Tibial nerve (tissue), 3 donors: ENCODE measurements around the gene CLNK.

Experiments
- EP300 ChIP-seq, 2 donors: sonication (generic); formaldehyde crosslinking; IDR thresholded peaks; one replicate each; pipeline ENCODE4 v1.6.1; 2017; ENCODE audit warnings: antibody characterized with exemption in 2 of 2, mild to moderate bottlenecking in 1 of 2
- POLR2A ChIP-seq, 2 donors: fragments of 450-650 bp; IDR thresholded peaks; one replicate each; pipeline ENCODE4 v1.6.1; 2017; ENCODE audit warnings: antibody characterized with exemption in 2 of 2, mild to moderate bottlenecking in 2 of 2, moderate library complexity in 2 of 2

DNA sequence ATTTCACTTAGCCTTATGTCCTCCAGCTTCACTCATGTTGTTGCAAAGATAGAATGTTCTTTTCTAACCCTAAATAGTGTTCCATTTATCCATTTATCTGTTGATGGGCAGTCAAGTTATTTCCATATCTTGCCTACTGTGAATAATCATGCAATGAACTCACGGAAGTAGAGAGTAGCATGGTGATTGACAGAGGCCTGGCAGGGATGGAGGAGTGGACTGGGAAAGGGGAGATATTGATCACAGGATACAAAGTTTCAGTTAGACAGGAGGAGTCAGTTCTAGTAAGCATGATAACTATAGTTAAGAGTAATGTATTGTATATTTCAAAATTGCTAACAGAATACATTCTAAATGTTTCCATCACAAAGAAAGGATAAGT is 10.3 kb upstream of the CLNK start:
- no peak for TF ChIP-seq POLR2A (IDR thresholded peaks at IDR 0.05)
- TF ChIP-seq EP300 (IDR thresholded peaks at IDR 0.05) = no peak
